Measurements from ENCODE around the gene SMIM33. TPM values are rescaled to one million over a fixed set of nuclear protein-coding genes. Genes with fewer than 3 reads are reported as not detected.
A peak's percentile ranks its signal among the peaks of the same experiment; 100 is the strongest.
"Not testable (repeated sequence)": the region's sequence is repeated elsewhere in the genome, so short reads cannot be mapped to it uniquely, and the experiment has no call there.

Gene SMIM33
- total RNA-seq, 1 experiment from 2014 or later: not detected

DNA sequence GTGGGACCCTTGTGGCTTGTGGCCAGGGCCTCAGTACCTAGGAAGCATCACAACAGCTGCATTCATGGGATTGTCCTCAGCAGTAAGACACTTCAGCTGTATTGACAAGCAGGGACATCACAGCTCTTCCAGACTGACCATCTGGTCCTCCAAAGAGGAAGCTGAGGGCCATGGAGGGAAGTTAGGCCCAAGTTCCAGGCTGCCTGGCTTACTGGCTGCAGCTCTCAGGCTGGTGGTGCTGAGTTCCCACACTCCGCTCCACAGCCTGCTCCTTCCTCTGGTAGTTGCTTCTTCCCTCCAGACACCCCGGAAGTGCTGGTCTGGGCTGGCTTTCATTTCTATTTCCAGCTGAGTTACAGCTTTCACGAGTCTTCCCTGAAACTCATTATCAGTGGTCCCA is 17.5 kb downstream of the SMIM33 start:
- Histone ChIP-seq H3K4me1 (peaks cover 7% of the 10 kb centered on the region; the same call in 1 of the 2 replicates), H3K27me3 (no peaks in the 10 kb centered on the region), H3K9me3 (replicated peaks) (no peaks in the 10 kb centered on the region), H3K27ac (no peak overlapping the region), H3K36me3 (no peaks in the 10 kb centered on the region), H3K4me3 (no peak overlapping the region)
- DNase-seq: peak in 1 of 2 experiments; percentile 13

DNA sequence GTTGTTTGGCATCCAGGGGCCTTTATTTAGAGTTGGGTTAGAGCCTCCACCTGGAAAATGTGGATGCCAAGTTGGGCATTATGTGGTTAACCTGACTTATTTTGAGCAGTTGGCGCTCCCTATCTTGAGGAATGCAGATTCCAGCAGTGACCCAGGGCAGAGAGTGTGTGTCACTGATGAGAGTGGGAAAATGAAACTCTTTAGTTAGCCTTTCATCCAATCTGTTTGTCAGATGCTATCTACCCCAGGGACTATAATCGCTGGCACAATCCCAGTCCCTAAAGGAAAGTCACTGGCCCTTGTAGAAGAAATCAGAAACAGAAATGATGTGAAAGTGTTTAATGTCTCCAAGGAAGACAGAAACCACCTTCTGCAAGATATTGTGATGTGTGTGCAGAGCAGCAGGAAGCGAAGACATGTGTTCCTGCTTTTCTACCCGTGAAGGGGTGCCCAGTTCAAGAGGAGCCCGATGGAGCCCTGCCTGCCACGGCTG is 21.9 kb downstream of the SMIM33 start:
- H3K4me1 ChIP-seq: peaks cover 7% of the 10 kb centered on the region; the same call in 1 of the 2 replicates
- no peak overlapping the region for H3K27ac ChIP-seq
- no peaks in the 10 kb centered on the region for H3K27me3 ChIP-seq
- H3K4me3 ChIP-seq: 0 out of 2 replicates have a peak overlapping the region, but pooled peaks have one; percentile 14
- H3K9me3 ChIP-seq (replicated peaks): no peaks in the 10 kb centered on the region
- peak in 1 of 2 experiments; percentile 27 for DNase-seq
- H3K36me3 ChIP-seq: no peaks in the 10 kb centered on the region

DNA sequence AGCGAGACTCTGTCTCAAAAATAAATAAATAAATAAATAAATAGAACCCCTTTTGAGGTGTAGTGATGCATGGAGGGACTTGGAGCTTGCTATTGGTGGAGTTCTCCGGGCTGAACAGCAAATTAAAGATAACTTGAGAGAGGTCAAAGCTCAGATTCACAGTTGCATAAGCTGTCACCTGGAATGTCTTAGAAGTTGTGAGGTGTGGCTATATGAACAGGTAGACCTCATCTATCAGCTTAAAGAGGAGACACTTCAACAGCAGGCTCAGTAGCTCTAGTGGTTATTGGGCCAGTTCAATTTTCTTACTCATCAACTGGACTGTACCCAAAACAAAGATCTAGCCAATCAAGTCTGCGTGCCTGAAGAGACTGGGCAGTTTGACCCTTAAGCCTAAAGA is 23.5 kb downstream of the SMIM33 start:
- Histone ChIP-seq H3K27me3 (no peaks in the 10 kb centered on the region), H3K36me3 (no peaks in the 10 kb centered on the region), H3K9me3 (replicated peaks) (no peaks in the 10 kb centered on the region), H3K4me3 (no peak overlapping the region), H3K4me1 (0 out of 2 replicates have a peak, but pooled peaks cover 2% of the 10 kb centered on the region), H3K27ac (no peak overlapping the region)
- no peak for DNase-seq

DNA sequence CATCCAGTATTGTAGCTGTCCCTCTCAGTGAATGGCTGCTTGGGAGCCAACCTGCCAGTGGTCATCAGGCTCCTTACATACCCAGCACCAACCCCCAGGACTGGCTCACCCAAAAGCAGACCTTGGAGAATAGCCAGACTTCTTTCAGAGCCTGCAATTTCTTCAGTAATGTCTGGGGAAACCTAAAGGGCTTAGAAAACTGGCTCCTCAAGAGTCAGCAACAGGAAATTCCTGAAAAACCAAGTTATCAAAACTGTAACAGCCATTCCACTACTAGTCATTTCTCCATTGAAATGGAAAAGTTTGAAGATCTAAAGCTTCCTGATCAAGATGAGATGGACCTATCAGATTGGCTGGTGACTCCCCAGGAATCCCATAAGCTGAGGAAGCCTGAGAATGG is 24.0 kb downstream of the SMIM33 start:
- Histone ChIP-seq H3K4me3 (no peak overlapping the region), H3K27me3 (no peaks in the 10 kb centered on the region), H3K4me1 (0 out of 2 replicates have a peak, but pooled peaks cover 2% of the 10 kb centered on the region), H3K27ac (no peak overlapping the region), H3K36me3 (no peaks in the 10 kb centered on the region), H3K9me3 (replicated peaks) (no peaks in the 10 kb centered on the region)
- DNase-seq: no peak

DNA sequence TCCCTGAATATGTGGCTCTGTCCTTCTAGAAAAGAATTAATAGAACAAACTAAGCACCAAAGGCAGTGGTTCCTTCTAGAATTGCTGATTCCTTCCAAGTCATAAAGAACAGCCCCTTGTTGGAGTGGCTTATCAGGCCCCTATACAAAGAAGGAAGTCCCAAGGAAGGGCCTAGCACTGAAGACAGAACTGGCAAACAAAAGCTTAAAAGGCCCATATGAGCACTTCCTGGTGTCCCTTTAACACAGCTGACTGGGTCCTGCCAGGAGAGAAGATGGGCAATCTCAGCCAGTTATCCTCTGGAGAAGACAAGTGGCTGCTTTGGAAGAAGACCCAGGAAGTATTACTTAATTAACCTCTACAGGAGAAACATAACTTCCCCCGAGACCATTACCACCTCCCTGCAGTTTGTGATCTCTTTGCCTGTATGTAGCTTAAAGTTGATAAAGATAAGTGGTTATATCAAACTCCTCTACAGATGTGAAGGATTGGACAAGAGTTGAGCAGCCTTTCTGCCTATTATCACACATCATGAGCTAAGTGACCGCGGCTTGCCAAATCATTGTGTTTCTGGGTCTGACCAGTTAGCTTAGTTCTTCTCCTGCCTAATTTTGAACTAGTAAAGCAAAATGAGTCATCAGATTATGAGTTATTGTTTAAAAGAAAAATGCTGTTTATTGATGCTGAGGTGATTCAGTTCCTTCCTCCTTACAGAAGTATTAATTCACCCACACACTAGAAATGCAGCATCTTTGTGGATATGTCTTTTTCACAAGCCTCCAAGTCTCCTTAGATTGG is 25.0 kb downstream of the SMIM33 start:
- no peaks in the 10 kb centered on the region for H3K36me3 ChIP-seq
- no peak overlapping the region for H3K27ac ChIP-seq
- no peaks in the 10 kb centered on the region for H3K27me3 ChIP-seq
- 0 out of 2 replicates have a peak, but pooled peaks cover 2% of the 10 kb centered on the region for H3K4me1 ChIP-seq
- no peak for DNase-seq
- H3K9me3 ChIP-seq (replicated peaks): no peaks in the 10 kb centered on the region
- H3K4me3 ChIP-seq: no peak overlapping the region

DNA sequence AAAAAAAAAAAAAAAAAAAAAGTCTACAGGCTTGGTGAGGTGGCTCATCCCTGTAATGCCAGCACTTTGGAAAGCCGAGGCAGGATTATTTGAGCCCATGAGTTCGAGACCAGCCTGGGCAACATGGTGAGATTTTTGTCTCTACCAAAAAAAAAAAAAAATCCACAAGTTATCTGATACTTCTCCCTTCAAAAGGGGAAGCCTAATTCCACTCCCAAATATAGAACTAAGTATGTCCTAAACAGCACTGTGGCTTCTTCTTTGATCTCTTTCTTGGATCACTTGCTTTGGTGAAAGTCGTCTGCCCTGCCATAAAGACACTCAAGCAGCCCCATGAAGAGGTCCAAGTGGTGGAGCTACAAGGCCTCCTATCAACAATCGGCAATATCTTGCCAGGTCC is 30.6 kb downstream of the SMIM33 start:
- no peak for DNase-seq
- no peaks in the 10 kb centered on the region for H3K27me3 ChIP-seq
- no peaks in the 10 kb centered on the region for H3K4me1 ChIP-seq
- no peaks in the 10 kb centered on the region for H3K9me3 ChIP-seq (replicated peaks)
- H3K27ac ChIP-seq: no peak overlapping the region
- H3K36me3 ChIP-seq: no peaks in the 10 kb centered on the region
- no peak overlapping the region for H3K4me3 ChIP-seq

DNA sequence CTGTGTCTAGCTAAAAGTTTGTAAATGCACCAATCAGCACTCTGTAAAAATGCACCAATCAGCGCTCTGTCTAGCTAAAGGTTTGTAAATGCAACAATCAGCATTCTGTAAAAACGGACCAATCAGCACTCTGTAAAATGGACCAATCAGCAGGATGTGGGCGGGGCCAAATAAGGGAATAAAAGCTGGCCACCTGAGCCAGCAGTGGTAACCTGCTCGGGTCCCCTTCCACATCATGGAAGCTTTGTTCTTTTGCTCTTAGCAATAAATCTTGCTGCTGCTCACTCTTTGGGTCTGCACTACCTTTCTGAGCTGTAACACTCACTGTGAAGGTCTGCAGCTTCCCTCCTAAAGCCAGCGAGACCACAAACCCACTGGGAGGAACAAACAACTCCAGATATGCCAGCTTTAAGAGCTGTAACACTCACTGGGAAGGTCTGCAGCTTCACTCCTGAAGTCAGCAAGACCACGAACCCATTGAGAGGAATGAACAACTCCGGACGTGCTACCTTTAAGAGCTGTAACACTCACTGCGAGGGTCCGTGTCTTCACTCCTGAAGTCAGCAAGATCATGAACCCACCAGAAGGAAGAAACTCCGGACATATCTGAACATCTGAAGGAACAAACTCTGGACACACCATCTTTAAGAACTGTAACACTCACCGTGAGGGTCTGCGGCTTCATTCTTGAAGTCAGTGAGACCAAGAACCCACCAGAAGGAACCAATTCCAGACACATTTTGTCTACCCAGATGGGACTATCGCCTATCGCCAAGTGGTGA is 32.4 kb downstream of the SMIM33 start:
- not testable (repeated sequence) for H3K9me3 ChIP-seq (replicated peaks); H3K4me1 ChIP-seq; H3K36me3 ChIP-seq; H3K27me3 ChIP-seq; H3K27ac ChIP-seq
- H3K4me3 ChIP-seq: peak overlapping the region; percentile 55
- peak in 1 of 2 experiments; percentile 27 for DNase-seq

DNA sequence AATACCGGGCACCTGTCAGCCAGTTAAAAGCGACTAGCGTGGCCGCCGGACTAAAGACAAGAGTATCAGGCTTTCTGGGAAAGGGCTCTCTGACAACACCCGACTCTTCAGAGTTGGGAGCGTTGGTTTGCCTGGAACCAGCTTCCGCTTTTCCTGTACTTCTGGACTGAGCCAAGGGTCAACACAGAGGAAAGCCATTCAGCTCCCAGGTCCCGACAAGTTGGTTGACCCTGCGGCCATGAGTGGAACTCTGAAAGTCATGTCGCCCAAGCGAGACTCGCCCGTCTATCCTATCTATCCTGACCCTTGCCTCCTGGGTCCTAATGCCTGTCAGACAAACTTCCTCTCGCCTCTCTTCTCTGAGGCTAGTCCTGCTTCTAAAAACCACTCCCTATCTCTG is 33.1 kb downstream of the SMIM33 start:
- H3K4me3 ChIP-seq: peak overlapping the region; percentile 55
- not testable (repeated sequence) for H3K27ac ChIP-seq
- DNase-seq: peak; percentile 36 to 51

DNA sequence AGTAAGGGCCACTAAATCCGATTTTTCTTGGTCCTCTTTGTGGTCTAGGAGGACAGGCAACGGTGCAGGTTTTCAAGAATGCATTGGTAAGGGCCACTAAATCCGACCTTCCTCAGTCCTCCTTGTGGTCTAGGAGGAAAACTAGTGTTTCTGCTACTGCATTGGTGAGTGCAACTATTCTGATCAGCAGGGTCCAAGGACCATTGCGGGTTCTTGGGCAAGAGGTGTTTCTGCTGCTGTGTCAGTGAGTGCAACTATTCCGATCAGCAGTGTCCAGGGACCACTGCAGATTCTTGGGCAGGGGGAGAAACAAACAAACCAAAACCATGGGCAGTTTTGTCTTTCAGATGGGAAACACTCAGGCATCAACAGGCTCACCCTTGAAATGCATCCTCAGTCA is 33.9 kb downstream of the SMIM33 start:
- DNase-seq; H3K9me3 ChIP-seq (replicated peaks); H3K4me3 ChIP-seq; H3K36me3 ChIP-seq; H3K4me1 ChIP-seq; H3K27ac ChIP-seq; H3K27me3 ChIP-seq: not testable (repeated sequence)

More for the DNA sequence above, 33.1 kb downstream of the SMIM33 start:
- H3K4me1 ChIP-seq; H3K9me3 ChIP-seq (replicated peaks); H3K27me3 ChIP-seq; H3K36me3 ChIP-seq: not testable (repeated sequence)

DNA sequence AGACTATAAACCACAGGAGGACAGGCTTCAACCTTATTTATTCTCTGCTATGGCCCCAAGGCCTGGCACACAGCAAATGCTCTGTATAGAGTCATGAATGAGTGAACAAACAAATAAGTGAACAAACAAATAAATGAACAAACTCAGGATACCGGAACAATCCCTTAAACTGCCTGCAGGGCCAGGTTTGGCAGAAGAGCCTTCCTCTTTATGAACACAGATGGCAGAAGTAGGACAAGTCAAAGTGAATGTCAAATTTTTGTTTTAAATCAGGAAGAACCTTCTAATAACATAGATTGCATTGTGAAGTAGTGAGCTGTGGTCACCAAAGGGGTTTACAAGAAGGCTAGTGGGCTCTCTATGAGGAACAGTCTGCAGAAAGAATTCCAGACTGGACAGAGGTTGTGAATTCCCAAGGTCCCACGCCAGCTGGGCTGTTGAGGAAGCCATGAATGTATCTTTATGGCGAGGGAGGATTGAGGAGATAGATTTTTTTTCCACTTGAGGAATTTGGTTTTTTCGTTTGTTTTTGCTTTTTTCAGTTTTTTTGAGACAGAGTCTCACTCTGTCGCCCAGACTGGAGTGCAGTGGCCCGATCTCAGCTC is 42.1 kb downstream of the SMIM33 start:
- Histone ChIP-seq H3K27me3 (no peaks in the 10 kb centered on the region), H3K4me1 (no peaks in the 10 kb centered on the region), H3K4me3 (no peak overlapping the region), H3K27ac (no peak overlapping the region), H3K36me3 (no peaks in the 10 kb centered on the region), H3K9me3 (replicated peaks) (no peaks in the 10 kb centered on the region)
- no peak for DNase-seq

DNA sequence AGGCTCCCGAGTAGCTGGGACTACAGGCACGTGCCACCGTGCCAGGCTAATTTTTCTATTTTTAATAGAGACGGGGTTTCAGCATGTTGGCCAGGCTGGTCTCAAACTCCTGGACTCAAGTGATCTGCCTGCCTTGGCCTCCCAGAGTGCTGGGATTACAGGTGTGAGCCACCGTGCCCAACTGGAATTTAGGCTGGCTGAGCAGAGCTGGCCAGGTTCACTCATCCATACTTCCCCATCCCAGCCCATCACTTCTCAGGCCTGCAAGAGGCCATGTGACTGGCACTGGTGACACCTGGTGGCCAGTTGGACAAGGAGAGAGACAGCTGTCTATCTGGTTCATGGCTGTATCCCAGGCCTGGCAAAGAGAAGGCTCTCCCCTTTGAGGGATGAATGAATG is 42.6 kb downstream of the SMIM33 start:
- H3K4me1 ChIP-seq; H3K27ac ChIP-seq; H3K27me3 ChIP-seq; H3K36me3 ChIP-seq; H3K4me3 ChIP-seq; H3K9me3 ChIP-seq (replicated peaks): not testable (repeated sequence)
- peak; percentile 80 to 88 for DNase-seq

DNA sequence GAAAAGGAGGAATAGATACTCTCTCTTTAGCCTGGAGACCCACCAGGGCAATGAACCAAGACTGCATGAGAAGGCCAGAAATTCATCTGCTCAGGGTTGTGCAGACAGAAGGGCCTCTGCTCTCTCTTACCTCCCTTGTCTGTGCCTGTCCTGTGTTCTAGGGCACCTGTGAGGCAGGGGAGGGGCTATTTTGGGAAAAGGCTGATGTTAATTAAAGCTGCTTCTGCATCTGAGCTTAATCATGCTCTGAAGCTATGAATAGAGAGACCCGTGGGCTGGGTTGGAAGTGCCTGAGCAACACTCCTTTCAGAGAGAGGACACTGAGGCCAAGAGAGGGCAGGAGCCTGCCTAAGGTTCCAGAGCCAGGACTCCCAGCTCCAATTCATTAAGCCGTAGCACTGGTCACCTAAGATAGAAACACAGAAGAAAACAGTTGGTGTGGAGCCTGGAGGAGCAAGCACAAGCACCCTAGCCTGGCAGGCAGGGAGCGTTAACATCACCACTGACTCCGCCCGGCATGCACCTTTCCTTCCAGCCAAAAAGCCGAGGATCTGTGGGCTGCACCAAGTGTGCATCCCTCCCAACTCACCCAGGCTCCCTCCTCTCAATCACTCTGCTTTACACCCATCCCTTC is 43.2 kb downstream of the SMIM33 start:
- no peak for DNase-seq

DNA sequence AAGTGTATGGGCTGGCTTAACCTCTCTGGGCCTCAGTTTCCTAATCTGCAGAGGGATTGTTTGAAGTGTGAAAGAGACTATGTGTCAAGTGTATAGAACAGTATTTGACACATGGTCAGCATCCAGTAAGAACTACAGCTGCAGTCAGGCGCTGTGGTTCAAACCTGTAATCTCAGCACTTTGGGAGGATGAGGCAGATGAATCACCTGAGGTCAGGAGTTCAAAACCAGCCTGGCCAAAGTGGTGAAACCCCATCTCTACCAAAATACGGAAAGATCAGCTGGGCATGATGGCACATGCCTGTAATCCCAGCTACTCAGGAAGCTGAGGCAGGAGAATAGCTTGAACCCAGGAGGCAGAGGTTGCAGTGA is 43.7 kb downstream of the SMIM33 start:
- Histone ChIP-seq H3K4me3 (no peak overlapping the region), H3K36me3 (no peaks in the 10 kb centered on the region), H3K9me3 (replicated peaks) (no peaks in the 10 kb centered on the region), H3K4me1 (no peaks in the 10 kb centered on the region), H3K27ac (no peak overlapping the region), H3K27me3 (no peaks in the 10 kb centered on the region)
- DNase-seq: no peak

More for the DNA sequence above, 43.2 kb downstream of the SMIM33 start:
- Histone ChIP-seq H3K27ac (no peak overlapping the region), H3K4me1 (no peaks in the 10 kb centered on the region), H3K27me3 (no peaks in the 10 kb centered on the region), H3K36me3 (no peaks in the 10 kb centered on the region), H3K9me3 (replicated peaks) (no peaks in the 10 kb centered on the region), H3K4me3 (no peak overlapping the region)

DNA sequence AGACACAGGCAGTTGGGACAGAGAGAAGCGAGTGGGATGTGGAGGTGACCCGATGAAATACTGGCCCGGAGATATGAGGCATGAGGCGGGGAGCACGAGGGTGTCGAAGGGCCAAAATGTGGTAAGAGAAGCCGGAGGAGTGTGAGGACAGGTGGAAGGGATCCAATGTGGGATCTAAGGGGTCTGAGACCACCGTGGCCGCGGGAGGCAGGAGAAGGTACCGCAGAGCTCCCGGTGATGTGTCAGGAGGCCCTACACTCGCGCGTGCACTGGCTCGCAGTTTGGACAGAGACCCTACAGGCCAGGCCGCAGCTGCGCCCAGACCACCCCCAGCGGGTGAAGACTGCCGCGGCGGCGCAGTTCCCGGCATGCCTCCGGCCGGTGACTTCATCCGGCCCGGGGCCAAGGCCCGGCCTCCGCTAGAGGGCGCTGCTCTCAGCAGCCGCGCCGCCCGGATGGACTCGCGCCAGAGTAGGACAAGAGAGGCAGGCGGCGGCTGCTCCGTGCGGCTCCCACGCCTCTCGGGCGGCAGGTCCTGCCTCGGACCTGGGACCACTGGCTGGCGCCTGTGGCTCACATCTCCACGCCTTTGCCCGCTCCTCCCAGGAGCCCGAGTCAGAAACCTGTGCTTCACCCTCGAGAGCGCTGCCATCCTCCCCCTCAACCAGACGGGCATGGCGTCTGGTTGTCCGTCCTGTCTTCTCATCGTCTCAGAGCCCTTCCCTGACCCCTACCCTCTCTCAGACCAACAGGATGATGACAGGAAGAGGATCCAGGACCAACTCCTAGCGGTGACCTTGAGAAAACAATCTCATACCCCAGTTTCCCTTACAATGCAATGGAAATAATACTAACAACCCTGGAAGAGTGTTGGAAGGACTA is 47.1 kb downstream of the SMIM33 start:
- H3K9me3 ChIP-seq (replicated peaks): no peaks in the 10 kb centered on the region
- H3K4me3 ChIP-seq: peak overlapping the region; percentile 55
- H3K27me3 ChIP-seq: no peaks in the 10 kb centered on the region
- no peaks in the 10 kb centered on the region for H3K4me1 ChIP-seq
- H3K27ac ChIP-seq: peak overlapping the region; percentile 28; the same call in 1 of the 2 replicates
- H3K36me3 ChIP-seq: no peaks in the 10 kb centered on the region
- DNase-seq: peak; percentile 88 to 92
